Stimulated activated CD8-positive, alpha-beta memory T cell treated with anti-CD3 and anti-CD28 coated beads, Interleukin-15, amount 100 ng/mL, for 24 hours (primary cell): ENCODE measurements around the gene PARD3B.
"Not testable (repeated sequence)": the region's sequence is repeated elsewhere in the genome, so short reads cannot be mapped to it uniquely, and the experiment has no call there.

Experiments used
- DNase-seq: peaks from one replicate; pipeline ENCODE4 v3.0.0-alpha.2; 2020; ENCODE audit warnings: low read depth

PARD3B gene

DNA sequence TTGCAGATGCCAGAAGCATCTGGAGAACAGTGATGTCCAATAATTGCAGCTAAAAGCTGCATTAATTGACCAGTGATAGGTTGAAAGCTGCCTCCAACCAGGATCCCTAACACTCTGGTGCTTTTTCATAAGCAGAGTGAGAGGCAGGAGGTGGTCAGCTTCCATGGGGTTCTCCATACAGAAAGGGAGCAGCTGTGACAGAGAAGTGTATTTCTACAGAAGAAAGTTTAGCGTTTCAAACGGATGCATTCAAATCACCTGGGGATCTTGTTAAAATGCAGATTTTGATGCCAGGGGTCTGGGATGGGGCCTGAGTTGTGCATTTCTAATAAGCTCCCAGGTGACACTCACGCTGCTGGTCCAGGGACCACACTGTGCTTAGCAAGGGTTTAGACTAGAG lies 920.5 kb downstream of the PARD3B start:
- no peak for DNase-seq

DNA sequence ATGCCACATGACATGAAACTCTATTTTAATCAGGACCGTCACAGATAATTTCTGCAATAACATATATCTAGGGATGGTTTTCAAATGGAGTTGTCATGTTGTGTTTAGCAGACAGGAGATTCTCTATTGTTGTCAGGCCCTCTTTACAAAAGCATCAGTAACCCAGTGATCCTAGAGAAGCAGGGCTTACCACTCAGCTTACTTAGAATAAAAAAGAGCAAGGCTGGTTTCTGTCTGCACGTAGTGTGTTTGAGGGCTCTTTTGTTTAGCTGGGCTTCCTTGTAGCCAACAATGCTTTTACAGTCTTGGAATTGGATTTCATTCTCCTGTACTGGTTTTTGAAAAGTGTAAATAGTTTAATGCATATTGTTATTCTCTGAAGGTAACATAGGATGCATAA lies 926.5 kb downstream of the PARD3B start:
- DNase-seq = no peak

DNA sequence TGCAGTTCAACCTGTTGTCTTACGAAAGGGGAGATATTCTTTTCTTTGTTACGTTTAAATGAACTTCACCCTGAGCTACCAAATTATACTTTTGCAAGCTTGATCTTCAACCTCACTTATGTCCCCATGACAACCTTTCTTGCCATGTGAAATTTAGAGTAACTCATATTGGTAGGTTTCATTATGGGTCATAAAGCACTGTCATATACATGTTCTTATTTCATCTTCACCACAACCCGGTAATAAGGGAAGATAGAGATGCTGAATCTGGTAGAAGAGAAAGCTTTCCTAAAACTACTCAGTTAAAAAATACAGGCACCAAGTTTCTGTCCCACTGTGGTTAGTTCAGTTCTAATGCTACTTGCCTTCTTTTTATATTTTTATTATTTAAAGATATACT lies 928.5 kb downstream of the PARD3B start:
- DNase-seq = no peak

DNA sequence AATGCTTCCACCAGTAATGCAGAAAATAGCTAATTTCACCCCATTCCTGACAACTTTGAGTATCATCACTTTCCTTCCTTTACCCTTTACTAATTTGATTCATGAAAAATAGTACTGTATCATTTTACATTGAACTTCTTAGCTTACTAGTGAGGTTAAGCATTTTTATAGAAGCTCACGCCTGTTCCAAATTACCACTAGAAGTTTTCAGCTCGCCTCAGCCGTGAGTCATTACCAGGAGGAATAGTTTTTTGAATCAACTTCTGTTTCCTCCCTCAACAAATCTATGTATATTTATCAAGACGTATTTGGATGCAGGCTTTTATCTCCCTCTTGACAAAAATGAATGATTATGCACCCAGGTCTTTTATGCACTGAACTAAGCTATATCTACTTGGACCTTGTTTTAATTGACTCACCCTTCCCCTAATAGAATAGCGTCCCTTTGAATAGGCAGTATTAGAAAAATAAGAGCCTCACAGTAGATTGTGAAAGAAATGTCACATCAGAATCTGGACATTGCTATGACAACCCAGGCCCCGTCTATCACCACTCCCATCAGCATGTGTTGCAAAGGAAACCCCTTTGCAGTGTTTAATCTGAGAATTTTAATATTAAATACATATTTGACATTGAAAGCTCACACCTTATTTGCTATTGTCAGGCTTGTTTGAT lies 929.6 kb downstream of the PARD3B start:
- DNase-seq = no peak

DNA sequence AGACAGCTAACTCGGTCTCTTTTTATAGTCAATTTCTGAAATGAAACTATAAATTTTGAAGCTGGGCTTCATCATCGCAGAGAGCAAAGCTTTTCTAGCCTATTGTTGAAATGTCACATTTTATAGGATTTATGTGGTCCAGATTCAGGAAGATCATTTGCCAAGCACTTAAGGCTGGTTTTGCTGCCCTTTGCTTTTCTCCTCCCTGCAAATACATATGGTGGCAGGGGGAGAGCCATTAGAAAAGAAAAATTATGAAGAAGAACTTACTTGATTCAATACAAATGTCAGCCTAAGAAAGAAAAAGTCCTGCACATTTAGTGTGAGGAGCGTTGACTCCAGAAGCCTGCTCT lies 930.1 kb downstream of the PARD3B start:
- no peak for DNase-seq

DNA sequence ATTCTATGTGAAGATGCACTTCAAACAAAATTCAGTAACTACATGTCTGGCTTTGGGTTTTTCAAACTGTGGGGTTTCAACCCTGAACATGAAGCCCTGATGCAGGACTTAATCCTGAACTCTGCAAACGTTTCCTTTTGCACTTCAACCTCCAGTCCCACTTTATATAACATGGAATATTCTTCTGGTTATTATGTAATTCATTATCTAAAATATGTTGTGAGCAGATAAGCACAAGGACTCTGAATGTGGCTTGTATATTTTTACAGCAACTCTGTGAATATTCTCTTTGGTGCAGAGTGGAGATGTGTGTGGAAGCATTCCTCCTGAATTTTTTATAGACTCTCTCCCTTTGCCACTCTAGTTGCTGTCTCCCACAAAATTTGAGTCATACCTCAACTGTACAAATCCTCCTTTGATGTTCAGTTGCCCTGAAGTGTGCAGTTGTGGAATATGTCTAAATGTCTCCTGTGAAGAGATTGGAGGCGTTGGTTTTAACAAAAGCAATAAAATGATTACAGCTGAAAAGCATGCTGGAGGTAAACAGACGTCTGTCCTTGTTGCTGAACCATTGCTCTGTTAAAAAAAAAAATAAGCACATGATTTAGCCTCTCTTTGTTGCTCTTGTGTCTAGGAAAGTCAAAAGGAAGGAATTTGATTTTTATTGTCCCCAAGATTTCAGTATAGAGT lies 931.9 kb downstream of the PARD3B start:
- DNase-seq = no peak

DNA sequence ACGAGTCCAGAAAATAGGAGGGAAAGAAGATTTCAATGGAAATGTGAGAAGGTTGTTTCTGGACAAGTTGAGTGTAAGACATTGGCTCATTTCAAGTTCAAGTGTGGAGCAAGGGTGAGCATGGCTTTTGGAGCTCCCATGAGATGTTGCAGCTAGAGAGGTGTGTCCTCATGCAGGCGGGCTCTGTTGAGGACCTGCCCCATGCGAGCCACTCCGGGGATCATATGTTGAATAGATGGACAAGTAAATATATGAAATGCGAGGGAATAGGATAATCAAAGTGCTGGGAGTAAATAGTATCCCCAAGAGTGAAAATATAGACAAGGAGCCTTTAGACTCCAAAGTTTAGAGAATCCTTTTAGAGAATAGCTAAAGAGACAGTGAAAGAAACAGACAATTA lies 936.6 kb downstream of the PARD3B start:
- DNase-seq = no peak

DNA sequence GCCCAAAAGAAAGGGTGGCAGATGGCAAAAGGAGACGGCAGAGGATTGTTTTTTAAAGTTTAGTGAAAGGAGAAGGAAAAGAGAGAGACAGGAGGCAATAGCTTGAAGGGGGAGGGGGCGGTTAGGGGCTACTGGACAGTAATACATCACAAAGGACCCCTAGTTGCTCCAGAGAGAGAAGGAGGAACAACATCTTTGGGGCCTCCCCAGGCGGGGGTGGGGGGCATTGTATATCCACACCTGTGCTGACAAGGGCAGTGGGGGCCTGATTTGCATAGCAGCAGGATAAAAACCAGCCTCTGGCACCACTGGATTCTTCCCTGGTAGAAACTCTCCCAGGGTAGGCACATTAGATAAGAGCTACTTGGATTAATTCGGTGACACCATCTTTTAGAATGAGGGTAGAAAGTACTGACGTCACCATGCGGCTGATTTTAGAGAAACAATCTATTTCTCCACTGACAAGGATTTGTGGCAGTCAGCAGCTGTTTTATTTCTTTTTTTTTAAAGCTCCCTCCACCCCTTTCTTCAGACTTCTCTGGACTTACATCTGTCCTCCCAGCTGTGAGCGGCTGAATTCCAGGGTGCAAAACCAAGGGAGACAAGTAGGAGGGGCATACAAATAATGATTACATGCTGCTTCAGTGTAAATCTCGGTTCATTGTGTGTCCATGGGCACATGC lies 937.3 kb downstream of the PARD3B start:
- no peak for DNase-seq

DNA sequence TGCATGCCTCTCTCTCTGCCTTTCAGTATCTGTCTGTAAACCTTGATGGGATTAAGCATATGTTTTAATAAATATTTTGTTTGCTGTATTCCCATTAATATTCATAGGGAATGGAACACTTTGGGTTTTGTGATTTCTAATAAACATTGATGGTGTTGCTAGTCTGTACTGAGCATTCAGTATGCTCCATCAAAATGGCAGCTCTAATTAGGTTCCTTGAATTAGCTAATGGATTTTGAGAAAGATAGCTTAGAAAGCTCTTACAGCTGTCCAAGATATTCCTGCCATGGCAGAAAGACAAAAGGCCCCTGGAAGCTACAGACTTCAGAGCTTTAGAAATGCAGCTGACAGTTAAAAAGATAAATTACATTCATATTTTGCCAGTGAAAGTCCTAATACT lies 937.8 kb downstream of the PARD3B start:
- no peak for DNase-seq

DNA sequence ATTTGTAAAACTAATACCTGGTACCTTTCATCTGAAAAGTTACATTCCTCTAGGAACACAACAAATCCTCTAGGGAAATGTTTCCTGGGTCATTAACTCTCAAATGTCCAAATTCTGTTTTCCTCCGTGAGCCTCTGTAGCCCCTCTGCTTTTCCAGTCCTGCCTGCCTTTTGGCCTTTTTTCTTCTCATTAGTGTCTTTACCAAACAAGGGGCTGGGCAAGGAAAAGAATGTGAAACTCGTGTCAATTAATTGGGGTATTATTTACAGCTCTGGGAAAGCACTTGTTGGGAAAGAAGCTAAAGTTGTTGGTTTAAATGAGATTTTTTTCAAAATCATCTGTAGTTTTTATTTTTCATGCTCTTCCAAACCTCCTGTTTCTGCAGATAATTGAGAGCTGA lies 938.9 kb downstream of the PARD3B start:
- no peak for DNase-seq

DNA sequence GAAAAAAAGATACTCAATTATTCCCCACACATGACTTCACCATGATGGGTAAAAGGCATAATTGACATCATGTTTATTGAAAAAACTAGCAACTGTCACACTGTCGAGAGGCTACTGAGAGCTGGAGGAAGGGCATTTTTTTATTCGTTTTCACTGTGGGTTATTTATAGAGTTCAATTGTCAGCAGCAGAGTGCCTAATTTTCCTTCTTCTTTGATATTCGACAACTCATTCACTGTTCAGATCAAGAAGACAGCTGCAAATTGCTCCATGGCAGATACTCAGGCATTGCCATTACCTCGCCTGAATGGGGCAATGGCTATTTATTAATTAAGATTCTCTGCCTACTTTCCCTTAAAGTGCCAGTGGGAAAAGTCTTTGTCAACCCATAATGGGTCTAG lies 939.5 kb downstream of the PARD3B start:
- DNase-seq = no peak

DNA sequence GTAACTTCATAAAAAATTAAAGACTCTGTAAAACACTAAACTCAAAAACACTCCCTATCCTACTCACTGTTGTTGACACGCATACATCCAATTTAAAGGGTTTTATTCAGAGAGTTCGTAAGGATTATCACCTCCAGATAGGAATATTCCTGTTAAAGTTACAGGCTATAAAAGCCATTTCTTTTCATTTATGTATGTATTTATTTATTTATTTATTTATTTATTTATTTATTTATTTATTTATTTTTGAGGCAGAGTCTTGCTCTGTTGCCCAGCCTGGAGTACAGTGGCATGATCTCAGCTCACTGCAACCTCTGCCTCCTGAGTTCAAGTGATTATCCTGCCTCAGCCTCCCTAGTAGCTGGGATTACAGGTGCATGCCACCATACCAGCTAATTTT lies 948.3 kb downstream of the PARD3B start:
- DNase-seq = not testable (repeated sequence)

DNA sequence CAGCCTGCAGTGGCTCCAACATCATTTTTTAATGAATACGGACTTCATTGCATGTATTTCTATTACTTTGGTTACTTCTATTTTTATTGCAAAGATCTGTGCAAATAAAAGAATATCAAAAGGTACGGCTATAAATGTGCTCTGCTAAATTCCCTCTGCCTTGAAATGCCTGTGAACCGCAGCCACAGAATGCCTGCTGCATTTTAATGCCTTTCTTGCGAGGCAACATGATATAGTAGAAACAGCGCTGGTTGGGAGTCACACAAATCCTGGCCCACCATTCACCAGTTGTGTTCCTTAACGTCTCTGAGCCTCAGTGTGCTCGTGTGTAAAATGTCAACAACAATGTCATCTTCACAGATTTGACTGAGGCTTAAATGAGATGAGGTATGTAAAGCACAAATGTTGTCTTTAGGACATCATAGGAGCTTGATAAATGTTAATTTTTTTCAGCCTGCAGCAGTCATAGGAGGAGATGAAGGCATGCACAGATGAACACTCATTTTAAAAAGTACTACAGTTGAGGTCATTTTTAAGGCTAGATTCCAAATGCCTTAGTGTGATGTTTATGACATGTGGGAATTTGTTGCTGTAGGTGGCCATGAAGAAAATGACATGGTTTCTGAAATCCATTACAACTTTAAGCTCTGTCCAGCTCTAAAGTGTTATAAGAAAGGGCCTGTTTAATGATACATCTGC lies 949.4 kb downstream of the PARD3B start:
- no peak for DNase-seq

DNA sequence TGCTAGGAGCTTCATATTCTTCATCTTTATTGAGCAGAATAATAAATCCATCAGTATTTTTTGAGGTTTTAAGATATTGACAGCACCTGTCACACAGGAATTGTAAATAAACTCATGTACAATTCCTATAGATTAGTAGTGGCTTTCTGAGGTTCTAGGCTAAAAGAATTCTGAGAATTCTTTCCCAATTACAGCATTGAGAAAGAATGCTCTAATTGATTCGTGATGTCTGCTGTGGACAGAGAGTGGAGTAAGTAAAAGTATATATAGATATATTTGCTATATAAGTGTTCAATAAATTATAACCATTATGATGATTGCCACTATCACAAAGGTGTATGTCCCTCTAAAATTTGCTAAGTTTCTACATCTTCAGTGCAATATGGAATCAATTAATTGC lies 950.5 kb downstream of the PARD3B start:
- no peak for DNase-seq

DNA sequence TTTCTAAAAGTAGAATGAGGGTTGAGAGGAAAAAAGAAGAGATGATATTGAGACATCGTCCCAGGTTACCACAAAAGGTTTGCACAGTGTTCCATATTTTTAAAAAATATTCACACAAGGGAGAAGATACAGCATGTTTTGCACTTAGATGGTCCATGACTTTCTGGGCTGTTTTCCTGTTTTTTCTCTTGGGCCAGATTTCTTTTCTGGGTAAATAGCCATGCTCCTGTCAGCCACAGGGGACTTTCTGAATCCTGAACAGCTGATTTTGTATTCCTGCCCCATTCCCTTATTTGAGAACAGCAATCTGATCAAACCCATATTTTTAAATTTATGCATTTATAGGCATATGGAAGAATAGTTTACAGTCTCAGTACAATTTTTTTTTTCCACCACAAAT lies 951.1 kb downstream of the PARD3B start:
- no peak for DNase-seq

DNA sequence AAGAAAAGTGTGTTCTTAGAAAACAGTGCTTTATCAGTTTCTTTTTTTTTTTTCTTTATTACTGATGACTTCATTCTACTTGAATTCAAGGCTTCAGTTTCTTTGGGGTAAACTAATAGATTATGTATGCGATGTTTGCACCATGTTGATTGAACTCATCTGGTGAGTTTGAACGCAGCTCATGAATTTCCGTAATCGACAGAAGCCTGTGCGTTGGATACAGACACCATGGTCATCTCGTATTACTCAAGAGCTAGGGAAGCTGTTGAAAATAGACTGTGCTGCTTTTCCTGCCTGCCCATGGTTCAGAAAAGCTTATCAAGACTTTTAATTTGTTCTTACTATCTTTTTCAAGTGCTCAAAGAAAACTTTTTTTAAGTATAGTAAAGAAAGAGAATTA lies 951.5 kb downstream of the PARD3B start:
- no peak for DNase-seq

DNA sequence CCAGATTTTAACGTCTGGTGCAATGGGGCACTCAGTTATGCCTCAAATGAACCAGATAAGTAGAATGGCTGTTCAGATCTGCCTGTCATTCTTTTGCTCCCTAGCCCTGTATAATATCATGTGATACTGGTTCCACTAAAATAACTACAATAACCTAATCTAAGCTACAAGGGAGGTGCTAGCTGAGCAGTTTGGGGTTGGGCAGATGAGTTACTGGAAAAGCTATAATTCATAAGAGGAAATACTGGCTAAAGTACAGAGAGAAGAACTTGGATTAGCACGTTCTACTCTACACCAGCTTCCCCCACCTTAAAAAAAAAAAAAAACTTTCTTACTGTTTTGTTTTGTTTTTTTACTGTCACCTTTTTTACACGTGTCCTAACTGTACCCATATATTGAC lies 953.7 kb downstream of the PARD3B start:
- DNase-seq = no peak

DNA sequence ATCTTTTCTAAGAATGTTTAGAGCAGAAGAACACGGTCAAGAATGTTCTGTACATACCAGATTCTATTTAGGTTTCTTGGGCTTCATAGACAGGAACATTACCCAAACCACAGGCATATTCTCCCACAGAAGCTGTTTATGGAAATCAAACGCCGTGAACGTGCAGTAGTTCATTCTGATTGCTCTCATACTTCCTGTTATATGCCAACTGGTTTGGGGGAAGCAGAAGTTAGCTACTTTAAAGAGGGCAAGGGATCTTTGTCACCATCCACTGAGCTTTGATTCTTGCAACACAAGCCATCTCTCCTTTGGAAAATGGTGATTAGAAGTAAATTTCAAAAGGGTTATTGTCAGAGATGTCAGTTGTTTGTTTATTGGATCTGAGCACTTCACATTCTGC lies 954.8 kb downstream of the PARD3B start:
- DNase-seq = no peak

DNA sequence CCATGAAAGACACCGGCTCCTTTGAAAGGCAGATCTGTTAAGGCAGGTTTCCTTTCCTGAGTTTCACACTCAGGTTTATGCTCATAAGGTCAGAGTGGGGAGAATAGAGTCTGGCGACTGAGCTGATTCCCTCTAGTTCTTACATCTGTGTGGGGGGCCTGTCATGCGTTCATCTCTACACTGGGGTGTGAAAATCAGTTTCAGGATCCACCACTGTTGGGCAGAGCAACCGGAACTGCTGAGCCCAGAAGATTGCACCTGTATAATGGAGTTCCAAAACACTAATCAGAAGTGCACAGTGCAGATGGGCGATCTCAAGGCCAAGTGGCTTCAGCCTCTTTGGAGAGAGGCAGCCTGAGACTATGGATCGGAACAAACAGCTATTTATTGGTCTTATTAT lies 955.7 kb downstream of the PARD3B start:
- no peak for DNase-seq

DNA sequence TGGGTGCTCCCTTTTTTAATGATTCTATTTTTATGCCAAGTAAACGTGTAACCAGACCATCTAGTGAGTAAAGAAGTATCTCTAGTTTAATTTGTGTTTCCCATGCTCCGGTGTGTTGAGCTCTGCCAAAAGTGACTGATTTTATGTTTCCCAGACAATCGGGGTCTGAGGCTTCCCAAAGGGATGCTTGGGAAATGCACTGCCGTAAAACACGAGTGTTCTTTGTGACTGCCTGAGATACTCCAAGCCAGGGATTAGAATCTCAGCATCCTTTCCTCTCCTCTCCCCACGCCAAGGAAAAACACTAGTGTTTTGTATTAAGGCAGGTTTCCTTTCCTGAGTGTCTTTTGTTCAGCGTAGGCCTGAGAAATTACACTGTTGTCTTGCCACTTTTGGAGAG lies 956.6 kb downstream of the PARD3B start:
- DNase-seq = no peak

DNA sequence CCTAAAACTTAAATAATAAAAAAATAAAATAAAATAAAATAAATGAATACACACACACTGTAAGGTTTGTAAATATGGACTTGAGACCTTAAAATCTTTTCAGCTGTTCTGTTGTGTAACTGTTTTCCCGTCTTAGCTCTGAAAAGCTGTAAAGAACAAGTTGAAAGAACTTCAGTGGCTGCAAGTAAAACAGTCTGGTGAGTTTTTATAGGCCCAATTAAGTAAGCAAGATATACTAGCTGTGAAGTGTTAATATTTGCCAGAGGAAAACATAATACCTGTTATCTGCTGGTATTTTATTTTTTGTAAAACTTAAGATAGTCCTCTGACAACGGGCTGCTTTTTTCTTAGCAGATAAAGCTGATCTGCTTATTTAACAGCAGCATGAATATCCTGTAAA lies 960.1 kb downstream of the PARD3B start:
- DNase-seq = no peak

DNA sequence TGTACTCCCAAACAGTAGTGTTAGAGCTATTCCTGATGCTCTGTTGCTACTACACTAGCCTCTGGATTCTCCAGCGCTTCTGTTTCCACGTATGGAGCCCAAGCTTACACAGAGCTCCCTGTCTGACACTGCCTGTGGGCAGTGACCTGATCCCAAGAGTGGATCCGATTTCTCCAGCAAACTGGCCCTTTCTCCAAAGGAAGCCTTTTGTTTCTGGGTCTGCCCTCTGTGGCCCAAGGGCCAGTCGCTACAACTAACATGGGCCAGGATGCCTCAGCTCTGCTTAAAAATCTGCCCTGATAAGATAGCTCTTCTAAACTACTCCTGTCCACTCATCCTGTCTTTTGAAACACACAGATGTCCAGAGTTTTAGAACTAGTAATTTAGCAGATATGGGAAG lies 964.4 kb downstream of the PARD3B start:
- DNase-seq = no peak

DNA sequence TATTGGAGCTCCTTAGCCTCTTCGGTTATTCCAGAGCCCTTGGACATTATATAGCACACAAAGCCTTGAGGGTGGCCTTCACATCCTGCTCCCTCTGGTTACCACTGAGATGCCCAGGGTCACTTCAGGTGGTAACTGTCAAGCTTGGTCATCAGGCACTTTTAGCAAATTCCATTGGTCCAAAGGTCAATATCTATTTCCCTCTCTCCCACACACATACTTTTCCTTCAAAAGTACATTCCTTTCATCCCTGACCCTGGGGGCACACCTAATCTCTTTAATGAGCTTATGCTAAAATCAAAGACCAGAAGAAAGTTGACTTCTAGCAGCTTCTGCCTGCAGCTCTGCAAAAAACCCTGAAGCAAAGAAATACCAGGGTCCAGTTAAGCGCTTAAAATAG lies 965.1 kb downstream of the PARD3B start:
- DNase-seq = no peak
